Ramos (cell line): Measurements from ENCODE around the gene RAB33A.

Source experiments
- in situ Hi-C: fragments of 300-500 bp; cut with MboI; formaldehyde crosslinking; loops from one replicate; pipeline ENCODE4 v1.14.3; 2022; ENCODE audit warnings: low sequenced_read_pairs; ENCODE audit not compliant: unreplicated experiment

RAB33A gene

GRCh38 chrX:130170752-130171445 lies 863 bp upstream of the RAB33A start:
- in situ Hi-C loops: loop anchor here (10.0 kb wide), 1 partner anchor 86 kb away; no protein-coding TSS in a partner anchor

- in situ Hi-C loops: loop anchor here (10.0 kb wide), 1 partner anchor 87 kb away; no protein-coding TSS in a partner anchor
Observed at GRCh38 chrX:130172127-130172845, 524 bp downstream of the RAB33A start.

GRCh38 chrX:130173190-130173895 lies 1.6 kb downstream of the RAB33A start:
- in situ Hi-C loops: loop anchor here (10.0 kb wide), 1 partner anchor 89 kb away; no protein-coding TSS in a partner anchor

DNA sequence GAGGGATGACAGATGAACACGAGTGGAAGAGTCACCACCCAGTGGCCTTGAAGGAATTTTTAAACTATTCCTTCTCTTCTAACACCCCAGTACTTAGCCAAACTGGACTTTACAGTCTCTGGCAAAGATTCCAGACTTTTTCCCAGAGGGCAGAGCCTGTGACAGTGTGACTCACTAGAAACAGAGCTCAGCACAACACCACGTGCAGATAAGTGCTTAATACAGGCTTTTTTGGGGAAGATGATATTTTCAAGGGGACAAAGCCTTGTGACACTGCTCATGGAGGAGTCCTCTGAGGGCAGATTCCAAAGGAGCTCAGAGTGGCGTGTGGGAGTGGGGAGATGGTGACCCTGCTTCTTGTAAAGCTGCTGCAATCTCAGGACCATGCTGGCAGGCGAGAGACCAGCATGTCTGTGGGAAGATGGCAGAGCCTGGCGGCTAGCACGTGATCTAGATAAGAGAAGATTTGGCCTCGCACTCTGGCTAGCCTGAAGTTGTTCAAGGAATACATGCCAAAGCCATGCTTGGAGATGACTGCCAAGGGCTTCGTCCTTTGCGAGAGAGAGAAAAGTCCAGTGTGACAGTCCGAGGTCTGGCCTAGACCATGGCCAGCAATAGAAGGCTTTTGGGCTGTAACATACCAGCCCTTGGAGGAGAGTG lies 2.4 kb downstream of the RAB33A start:
- in situ Hi-C loops: loop anchor here (10.0 kb wide), 1 partner anchor 89 kb away; no protein-coding TSS in a partner anchor

GRCh38 chrX:130174937-130175336 lies 3.2 kb downstream of the RAB33A start:
- in situ Hi-C loops: loop anchor here (10.0 to 25.0 kb wide), 2 partner anchors 90 to 563 kb away; no protein-coding TSS in a partner anchor

DNA sequence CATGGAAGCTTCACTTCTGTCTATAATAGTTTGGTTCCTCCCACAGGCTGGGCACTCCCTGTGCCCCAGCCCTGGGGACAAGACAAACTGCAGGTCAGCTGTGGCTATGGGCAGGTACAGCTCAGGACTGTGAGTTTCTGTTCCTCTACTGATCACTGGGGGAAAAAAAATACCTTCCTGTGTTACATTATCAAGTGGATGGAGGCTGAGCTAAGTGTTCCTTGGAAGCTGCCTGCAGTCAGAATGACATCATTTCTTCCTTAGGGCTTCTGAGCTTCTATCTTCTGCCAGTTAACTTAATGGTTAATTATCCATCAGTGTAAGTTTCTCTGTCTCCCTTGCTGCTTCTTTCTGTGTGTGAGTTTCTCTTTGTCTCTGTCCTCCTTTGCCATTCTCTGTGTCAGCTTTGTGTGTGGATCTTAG lies 4.6 kb downstream of the RAB33A start:
- in situ Hi-C loops: loop anchor here (10.0 to 25.0 kb wide), 2 partner anchors 92 to 564 kb away; no protein-coding TSS in a partner anchor

DNA sequence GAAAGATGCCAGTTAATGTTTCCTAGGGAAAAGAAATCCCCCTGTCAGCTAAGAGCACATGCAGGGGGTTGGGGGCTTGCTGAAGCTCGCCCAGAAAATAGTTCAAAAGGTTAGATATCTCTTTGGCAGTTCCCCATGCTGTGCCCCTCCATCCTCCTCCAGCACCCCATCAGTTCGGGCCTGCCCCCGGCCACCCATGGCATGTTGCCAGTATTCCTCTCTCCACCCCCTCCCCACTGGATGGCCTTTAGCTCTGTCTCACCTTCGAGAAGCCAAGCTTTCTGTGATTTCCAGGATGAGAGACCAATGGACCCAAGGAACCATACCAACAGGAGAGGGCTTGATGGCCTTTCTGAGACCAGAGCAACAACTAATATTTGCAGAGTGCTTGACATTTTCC lies 5.2 kb downstream of the RAB33A start:
- in situ Hi-C loops: loop anchor here (10.0 to 25.0 kb wide), 2 partner anchors 92 to 565 kb away; no protein-coding TSS in a partner anchor

DNA sequence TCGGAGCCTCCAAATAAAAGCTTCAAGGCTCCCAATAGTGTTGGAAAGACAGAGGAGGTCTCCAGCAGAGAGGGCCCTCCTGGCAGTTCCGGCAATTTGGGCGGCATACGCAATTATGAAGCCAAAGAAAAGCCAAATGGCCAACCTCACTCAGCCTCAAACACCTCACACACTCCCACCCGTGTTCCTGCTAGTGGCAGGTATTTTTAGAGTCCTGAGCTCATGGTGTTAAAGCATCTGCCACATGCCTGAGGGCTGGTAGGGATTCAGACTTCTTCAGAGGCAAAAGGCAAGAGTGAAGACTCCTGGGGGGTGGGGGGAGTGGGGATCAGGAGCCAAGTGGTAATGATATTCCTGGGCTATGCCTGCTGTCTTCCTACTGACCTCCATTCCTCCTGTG lies 7.4 kb downstream of the RAB33A start:
- in situ Hi-C loops: loop anchor here (10.0 to 25.0 kb wide), 2 partner anchors 94 to 567 kb away; no protein-coding TSS in a partner anchor

DNA sequence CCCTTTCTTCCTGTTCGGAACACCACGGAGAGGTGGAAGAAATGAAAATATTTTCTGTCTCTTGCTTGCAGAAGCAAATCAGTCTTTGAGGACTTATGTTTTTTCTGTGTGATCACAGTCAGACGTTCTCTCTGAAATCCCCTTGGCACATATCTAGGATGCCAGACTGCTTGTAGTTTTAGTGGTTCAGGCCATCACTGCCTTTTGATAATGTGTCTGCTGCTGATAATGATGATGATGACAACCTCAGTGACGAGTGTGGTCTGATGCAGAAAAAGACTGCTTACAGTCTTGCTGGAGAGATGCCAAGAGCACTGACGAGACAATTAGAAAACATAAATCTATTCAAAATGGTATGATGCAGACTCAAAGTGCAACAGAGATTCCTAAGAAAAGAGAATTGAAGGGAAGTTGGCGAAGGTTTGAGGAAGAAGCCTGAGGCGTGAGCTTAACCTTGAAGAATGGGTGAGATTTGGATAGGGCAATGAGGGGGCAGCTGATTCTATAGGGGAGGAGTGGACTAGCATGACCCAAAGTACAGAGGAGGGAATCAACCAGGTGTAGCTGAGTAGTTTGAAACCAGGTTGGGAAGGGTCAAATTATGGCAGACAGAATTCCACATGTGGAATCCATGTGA lies 7.9 kb downstream of the RAB33A start:
- in situ Hi-C loops: loop anchor here (10.0 to 25.0 kb wide), 2 partner anchors 95 to 567 kb away; no protein-coding TSS in a partner anchor

GRCh38 chrX:130184168-130184567 lies 12.4 kb downstream of the RAB33A start:
- in situ Hi-C loops: loop anchor here (25.0 kb wide), 1 partner anchor 572 kb away; no protein-coding TSS in a partner anchor

- in situ Hi-C loops: loop anchor here (25.0 kb wide), 1 partner anchor 573 kb away; no protein-coding TSS in a partner anchor
Observed at GRCh38 chrX:130184857-130185256, 13.1 kb downstream of the RAB33A start.

- in situ Hi-C loops: loop anchor here (25.0 kb wide), 1 partner anchor 574 kb away; no protein-coding TSS in a partner anchor
Observed at GRCh38 chrX:130186651-130187050, 14.9 kb downstream of the RAB33A start.

DNA sequence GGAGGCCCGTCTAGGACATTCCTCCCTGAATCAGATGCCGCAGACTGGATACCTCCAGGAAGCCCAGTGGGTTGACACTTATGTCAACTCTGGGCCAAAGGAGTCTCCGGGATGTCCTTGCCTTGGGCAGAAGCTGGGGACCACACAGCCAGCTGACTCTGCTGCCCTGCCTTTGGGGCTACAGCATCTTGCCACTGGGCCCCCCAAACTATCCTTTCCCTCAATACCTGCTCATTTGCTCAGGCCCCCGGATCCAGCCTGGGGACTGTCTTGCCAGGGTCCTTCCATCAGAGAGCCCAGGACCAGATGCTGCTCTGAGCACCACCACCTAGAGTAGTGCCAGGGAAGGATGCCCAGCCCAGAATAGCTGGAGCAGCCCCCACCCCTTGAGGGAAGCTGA lies 19.0 kb downstream of the RAB33A start:
- in situ Hi-C loops: loop anchor here (5.0 to 25.0 kb wide), 3 partner anchors 114 to 578 kb away; no protein-coding TSS in a partner anchor

GRCh38 chrX:130196466-130196865 lies 24.7 kb downstream of the RAB33A start:
- in situ Hi-C loops: loop anchor here (10.0 to 25.0 kb wide), 2 partner anchors 272 to 584 kb away; no protein-coding TSS in a partner anchor

DNA sequence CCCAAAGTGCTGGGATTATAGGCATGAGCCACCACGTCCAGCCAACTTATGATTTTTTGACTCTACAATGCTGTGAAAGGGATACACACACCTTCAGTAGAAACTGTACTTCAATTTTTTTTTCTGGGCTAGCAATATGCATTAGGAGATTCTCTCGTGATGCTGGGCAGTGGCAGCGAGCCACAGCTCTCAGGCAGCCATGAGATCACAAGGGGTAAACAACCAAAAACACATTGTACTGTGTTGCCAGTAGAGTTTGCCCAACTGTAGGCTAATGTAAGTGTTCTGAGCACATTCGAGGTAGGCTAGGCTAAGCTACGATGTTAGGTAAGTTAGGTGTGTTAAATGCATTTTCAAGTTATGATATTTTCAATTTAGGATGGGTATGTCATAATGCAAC lies 25.7 kb downstream of the RAB33A start:
- in situ Hi-C loops: loop anchor here (10.0 to 25.0 kb wide), 2 partner anchors 273 to 585 kb away; no protein-coding TSS in a partner anchor

DNA sequence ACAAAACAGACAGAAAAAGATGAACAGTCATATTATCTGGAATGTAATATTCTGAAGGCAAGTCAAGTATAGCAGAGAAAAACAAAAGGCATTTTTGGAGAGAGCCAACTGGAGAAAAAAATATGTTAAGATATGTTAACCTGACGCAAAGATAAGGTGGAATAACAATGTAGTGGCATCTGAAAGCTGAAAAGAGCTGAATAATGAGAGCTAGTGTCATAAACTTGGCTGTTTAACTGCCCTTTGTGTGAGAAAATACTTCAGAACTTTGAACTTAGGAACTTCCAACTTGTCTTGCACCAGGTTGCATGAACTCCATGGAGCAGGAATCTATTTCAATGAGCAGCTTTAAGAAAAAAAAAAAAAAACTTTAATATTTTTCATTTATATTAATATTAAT lies 32.9 kb downstream of the RAB33A start:
- in situ Hi-C loops: no loop called here

DNA sequence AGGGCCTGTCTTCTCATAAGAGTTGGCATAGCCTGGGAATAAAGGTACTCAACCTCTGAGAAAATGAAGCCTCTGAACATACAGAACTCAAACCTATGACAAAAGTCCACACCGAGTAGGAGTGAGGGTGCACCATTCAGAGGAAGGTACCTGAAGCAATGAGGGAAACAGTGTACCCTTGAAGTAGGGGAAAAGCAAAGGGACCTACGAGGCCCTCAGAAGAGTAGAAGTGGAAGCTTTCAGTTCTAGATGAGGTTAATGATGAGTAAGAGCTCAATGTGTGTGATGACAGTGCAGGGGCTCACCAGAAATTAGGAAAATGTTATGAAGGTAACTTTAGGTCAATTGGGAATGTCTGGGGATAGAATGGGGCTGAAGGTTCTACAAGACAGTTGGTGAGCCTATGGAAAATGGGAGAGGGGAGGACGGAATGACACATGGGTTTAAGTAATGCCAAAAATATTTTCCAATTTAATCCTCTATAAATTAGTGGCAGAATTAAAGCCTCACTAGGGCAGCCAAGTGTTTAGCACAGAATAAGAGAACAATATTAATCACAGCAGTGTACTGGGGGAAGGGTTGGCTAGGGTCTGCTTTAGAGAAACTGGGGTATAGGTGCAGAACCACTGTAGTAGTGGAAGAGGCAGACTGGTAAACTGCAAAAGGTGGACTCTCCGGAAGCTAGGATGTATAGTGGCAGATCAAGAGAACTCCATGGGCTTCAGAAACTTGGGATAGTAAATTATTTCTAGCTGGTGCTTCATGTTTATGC lies 39.8 kb downstream of the RAB33A start:
- in situ Hi-C loops: no loop called here

GRCh38 chrX:130212371-130212770 lies 40.6 kb downstream of the RAB33A start:
- in situ Hi-C loops: no loop called here
